HEK293 (cell line): Measurements from ENCODE around the gene ARHGAP10.

Experiments used
- BCL11B ChIP-seq: fragments of 450-650 bp; formaldehyde crosslinking; IDR thresholded peaks from 2 replicates; pipeline ENCODE4 v1.5.1; 2016; ENCODE audit warnings: low read depth, missing biosample characterization, missing genetic modification characterization
- BCL6B ChIP-seq: fragments of 450-650 bp; formaldehyde crosslinking; IDR thresholded peaks from 2 replicates; pipeline ENCODE4 v1.5.1; 2017; ENCODE audit warnings: missing biosample characterization, missing genetic modification characterization
- GLI2 ChIP-seq: fragments of 450-650 bp; formaldehyde crosslinking; IDR thresholded peaks from 2 replicates; pipeline ENCODE4; 2017; ENCODE audit warnings: missing biosample characterization, missing genetic modification characterization, low read depth, borderline replicate concordance
- IKZF3 ChIP-seq: fragments of 450-650 bp; IDR thresholded peaks from 2 replicates; pipeline ENCODE4 v1.5.0; 2018; ENCODE audit warnings: missing biosample characterization, mild to moderate bottlenecking, missing genetic modification characterization, moderate library complexity
- KLF8 ChIP-seq: fragments of 450-650 bp; formaldehyde crosslinking; IDR thresholded peaks from 2 replicates; pipeline ENCODE4 v1.5.1; 2016; ENCODE audit warnings: missing biosample characterization, missing genetic modification characterization
- KLF9 ChIP-seq: fragments of 450-650 bp; formaldehyde crosslinking; IDR thresholded peaks from 2 replicates; pipeline ENCODE4 v1.5.1; 2016; ENCODE audit warnings: missing biosample characterization, missing genetic modification characterization, low read depth
- RBAK ChIP-seq: fragments of 450-650 bp; formaldehyde crosslinking; IDR thresholded peaks from 2 replicates; pipeline ENCODE4 v1.5.1; 2016; ENCODE audit warnings: missing biosample characterization, missing genetic modification characterization
- SALL2 ChIP-seq: fragments of 450-650 bp; formaldehyde crosslinking; IDR thresholded peaks from 2 replicates; pipeline ENCODE4 v1.5.0; 2017; ENCODE audit warnings: missing biosample characterization, mild to moderate bottlenecking, missing genetic modification characterization, borderline replicate concordance
- SCRT1 ChIP-seq: fragments of 450-650 bp; formaldehyde crosslinking; IDR thresholded peaks from 2 replicates; pipeline ENCODE4 v1.5.1; 2016; ENCODE audit warnings: missing biosample characterization, missing genetic modification characterization, borderline replicate concordance
- ZBTB21 ChIP-seq: fragments of 450-650 bp; formaldehyde crosslinking; IDR thresholded peaks from 2 replicates; pipeline ENCODE4 v1.5.1; 2017; ENCODE audit warnings: missing biosample characterization, missing genetic modification characterization
- ZBTB26 ChIP-seq: fragments of 450-650 bp; formaldehyde crosslinking; optimal IDR thresholded peaks from 2 replicates; pipeline ENCODE3; 2016; ENCODE audit warnings: missing biosample characterization, mild to moderate bottlenecking, missing genetic modification characterization
- ZBTB7A ChIP-seq: fragments of 450-650 bp; formaldehyde crosslinking; IDR thresholded peaks from 2 replicates; pipeline ENCODE4 v1.5.1; 2016; ENCODE audit warnings: low read depth, missing biosample characterization, missing genetic modification characterization
- ZNF112 ChIP-seq: fragments of 450-650 bp; formaldehyde crosslinking; IDR thresholded peaks from 2 replicates; pipeline ENCODE4 v1.5.0; 2017; ENCODE audit warnings: missing biosample characterization, missing genetic modification characterization
- ZNF132 ChIP-seq: fragments of 450-650 bp; formaldehyde crosslinking; IDR thresholded peaks from 2 replicates; pipeline ENCODE4 v1.5.1; 2017; ENCODE audit warnings: missing biosample characterization, missing genetic modification characterization, borderline replicate concordance
- ZNF174 ChIP-seq: fragments of 450-650 bp; formaldehyde crosslinking; IDR thresholded peaks from 2 replicates; pipeline ENCODE4 v1.5.0; 2017; ENCODE audit warnings: missing biosample characterization, mild to moderate bottlenecking, missing genetic modification characterization
- ZNF211 ChIP-seq: fragments of 450-650 bp; formaldehyde crosslinking; IDR thresholded peaks from 2 replicates; pipeline ENCODE4 v1.5.1; 2016; ENCODE audit warnings: low read depth, missing biosample characterization, missing genetic modification characterization
- ZNF24 ChIP-seq: fragments of 450-650 bp; formaldehyde crosslinking; IDR thresholded peaks from 2 replicates; pipeline ENCODE4 v1.5.1; 2016; ENCODE audit warnings: missing biosample characterization, missing genetic modification characterization
- ZNF266 ChIP-seq: fragments of 450-650 bp; formaldehyde crosslinking; IDR thresholded peaks from 2 replicates; pipeline ENCODE4 v1.5.1; 2016; ENCODE audit warnings: missing biosample characterization, missing genetic modification characterization, low read depth
- ZNF292 ChIP-seq: fragments of 450-650 bp; formaldehyde crosslinking; IDR thresholded peaks from 2 replicates; pipeline ENCODE4 v1.5.1; 2016; ENCODE audit warnings: low read depth, missing biosample characterization, missing genetic modification characterization, borderline replicate concordance
- ZNF311 ChIP-seq: fragments of 450-650 bp; formaldehyde crosslinking; IDR thresholded peaks from 2 replicates; pipeline ENCODE4 v1.5.1; 2017; ENCODE audit warnings: missing biosample characterization, missing genetic modification characterization, borderline replicate concordance
- ZNF398 ChIP-seq: fragments of 450-650 bp; formaldehyde crosslinking; IDR thresholded peaks from 2 replicates; pipeline ENCODE4 v1.5.1; 2017; ENCODE audit warnings: missing biosample characterization, missing genetic modification characterization
- ZNF48 ChIP-seq: fragments of 450-650 bp; formaldehyde crosslinking; IDR thresholded peaks from 2 replicates; pipeline ENCODE4 v1.5.1; 2016; ENCODE audit warnings: missing biosample characterization, missing genetic modification characterization
- ZNF558 ChIP-seq: fragments of 450-650 bp; formaldehyde crosslinking; IDR thresholded peaks from 2 replicates; pipeline ENCODE4 v1.5.1; 2016; ENCODE audit warnings: missing biosample characterization, missing genetic modification characterization
- ZNF571 ChIP-seq: fragments of 450-650 bp; formaldehyde crosslinking; IDR thresholded peaks from 2 replicates; pipeline ENCODE4 v1.5.0; 2017; ENCODE audit warnings: missing biosample characterization, missing genetic modification characterization
- ZNF600 ChIP-seq: fragments of 450-650 bp; formaldehyde crosslinking; IDR thresholded peaks from 2 replicates; pipeline ENCODE4 v1.5.1; 2016; ENCODE audit warnings: missing biosample characterization, missing genetic modification characterization
- ZNF610 ChIP-seq: fragments of 450-650 bp; formaldehyde crosslinking; IDR thresholded peaks from 2 replicates; pipeline ENCODE4 v1.5.1; 2016; ENCODE audit warnings: missing biosample characterization, missing genetic modification characterization, borderline replicate concordance
- ZNF624 ChIP-seq: fragments of 450-650 bp; formaldehyde crosslinking; IDR thresholded peaks from 2 replicates; pipeline ENCODE4 v1.5.1; 2017; ENCODE audit warnings: missing biosample characterization, missing genetic modification characterization
- ZNF626 ChIP-seq: fragments of 450-650 bp; sonication (Bioruptor Pico); formaldehyde crosslinking; IDR thresholded peaks from 2 replicates; pipeline ENCODE4 v1.5.1; 2018; ENCODE audit warnings: missing biosample characterization, missing genetic modification characterization, inconsistent platforms
- ZNF629 ChIP-seq: fragments of 450-650 bp; formaldehyde crosslinking; IDR thresholded peaks from 2 replicates; pipeline ENCODE4 v1.5.1; 2017; ENCODE audit warnings: missing biosample characterization, missing genetic modification characterization
- ZNF660 ChIP-seq: fragments of 450-650 bp; IDR thresholded peaks from 2 replicates; pipeline ENCODE4 v1.5.1; 2018; ENCODE audit warnings: missing biosample characterization, mild to moderate bottlenecking, missing genetic modification characterization
- ZNF747 ChIP-seq: fragments of 450-650 bp; formaldehyde crosslinking; IDR thresholded peaks from 2 replicates; pipeline ENCODE4 v1.5.1; 2016; ENCODE audit warnings: missing biosample characterization, missing genetic modification characterization
- TF ChIP-seq, protein P1 (sequence below): fragments of 450-650 bp; formaldehyde crosslinking; IDR thresholded peaks from 2 replicates; pipeline ENCODE4 v1.5.1; 2016; ENCODE audit warnings: missing biosample characterization, missing genetic modification characterization
- TF ChIP-seq, protein P2 (sequence below): fragments of 450-650 bp; formaldehyde crosslinking; IDR thresholded peaks from 2 replicates; pipeline ENCODE4 v1.5.1; 2016; ENCODE audit warnings: missing biosample characterization, missing genetic modification characterization, low read depth
- TF ChIP-seq, protein P3 (sequence below): sonication (generic); formaldehyde crosslinking; IDR thresholded peaks from 2 replicates; pipeline ENCODE4 v1.8.1; 2022; ENCODE audit warnings: mild to moderate bottlenecking, moderate library complexity, missing genetic modification reagents

ARHGAP10 gene

GRCh38 chr4:147768113-147768512 lies 36.2 kb downstream of the ARHGAP10 start (continued):
- no peak for TF ChIP-seq ZNF132 (tag by site-specific recombination)
- TF ChIP-seq ZNF112 (tag by site-specific recombination), result no peak
- TF ChIP-seq BCL6B, result peak; percentile 61; the same call in 1 of the 2 replicates
- TF ChIP-seq SALL2, result no peak
- TF ChIP-seq ZNF571, result no peak
- TF ChIP-seq ZNF624, result no peak
- TF ChIP-seq ZNF311, result no peak
- no peak for TF ChIP-seq ZNF48 (tag by site-specific recombination)
- peak; percentile 43; the same call in 1 of the 2 replicates for TF ChIP-seq ZNF558 (tag by site-specific recombination)
- TF ChIP-seq, protein P1, sequence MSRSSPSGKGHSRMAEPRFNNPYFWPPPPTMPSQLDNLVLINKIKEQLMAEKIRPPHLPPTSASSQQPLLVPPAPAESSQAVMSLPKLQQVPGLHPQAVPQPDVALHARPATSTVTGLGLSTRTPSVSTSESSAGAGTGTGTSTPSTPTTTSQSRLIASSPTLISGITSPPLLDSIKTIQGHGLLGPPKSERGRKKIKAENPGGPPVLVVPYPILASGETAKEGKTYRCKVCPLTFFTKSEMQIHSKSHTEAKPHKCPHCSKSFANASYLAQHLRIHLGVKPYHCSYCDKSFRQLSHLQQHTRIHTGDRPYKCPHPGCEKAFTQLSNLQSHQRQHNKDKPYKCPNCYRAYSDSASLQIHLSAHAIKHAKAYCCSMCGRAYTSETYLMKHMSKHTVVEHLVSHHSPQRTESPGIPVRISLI (tag by site-specific recombination), result no peak
- peak; percentile 92 for TF ChIP-seq ZNF629 (tag by site-specific recombination)
- TF ChIP-seq, protein P2, sequence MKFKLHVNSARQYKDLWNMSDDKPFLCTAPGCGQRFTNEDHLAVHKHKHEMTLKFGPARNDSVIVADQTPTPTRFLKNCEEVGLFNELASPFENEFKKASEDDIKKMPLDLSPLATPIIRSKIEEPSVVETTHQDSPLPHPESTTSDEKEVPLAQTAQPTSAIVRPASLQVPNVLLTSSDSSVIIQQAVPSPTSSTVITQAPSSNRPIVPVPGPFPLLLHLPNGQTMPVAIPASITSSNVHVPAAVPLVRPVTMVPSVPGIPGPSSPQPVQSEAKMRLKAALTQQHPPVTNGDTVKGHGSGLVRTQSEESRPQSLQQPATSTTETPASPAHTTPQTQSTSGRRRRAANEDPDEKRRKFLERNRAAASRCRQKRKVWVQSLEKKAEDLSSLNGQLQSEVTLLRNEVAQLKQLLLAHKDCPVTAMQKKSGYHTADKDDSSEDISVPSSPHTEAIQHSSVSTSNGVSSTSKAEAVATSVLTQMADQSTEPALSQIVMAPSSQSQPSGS (tag by site-specific recombination), result peak; percentile 64; the same call in 1 of the 2 replicates
- TF ChIP-seq, protein P3, sequence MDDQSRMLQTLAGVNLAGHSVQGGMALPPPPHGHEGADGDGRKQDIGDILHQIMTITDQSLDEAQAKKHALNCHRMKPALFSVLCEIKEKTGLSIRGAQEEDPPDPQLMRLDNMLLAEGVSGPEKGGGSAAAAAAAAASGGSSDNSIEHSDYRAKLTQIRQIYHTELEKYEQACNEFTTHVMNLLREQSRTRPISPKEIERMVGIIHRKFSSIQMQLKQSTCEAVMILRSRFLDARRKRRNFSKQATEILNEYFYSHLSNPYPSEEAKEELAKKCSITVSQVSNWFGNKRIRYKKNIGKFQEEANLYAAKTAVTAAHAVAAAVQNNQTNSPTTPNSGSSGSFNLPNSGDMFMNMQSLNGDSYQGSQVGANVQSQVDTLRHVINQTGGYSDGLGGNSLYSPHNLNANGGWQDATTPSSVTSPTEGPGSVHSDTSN, result no peak
- TF ChIP-seq ZNF266, result no peak
- TF ChIP-seq ZBTB26 (tag by site-specific recombination), result no peak
- peak; percentile 77; the same call in 1 of the 2 replicates for TF ChIP-seq ZNF610
- peak; percentile 97 for TF ChIP-seq IKZF3 (tag by site-specific recombination)
- TF ChIP-seq ZNF211 (tag by site-specific recombination), result no peak
- 0 out of 2 replicates have a peak, but pooled peaks have one; percentile 53 for TF ChIP-seq SCRT1
- TF ChIP-seq ZNF292 (tag by site-specific recombination), result no peak
- no peak for TF ChIP-seq ZBTB21 (tag by site-specific recombination)
- TF ChIP-seq KLF9 (tag by site-specific recombination), result 0 out of 2 replicates have a peak, but pooled peaks have one; percentile 28
- TF ChIP-seq ZNF174 (tag by site-specific recombination), result no peak
- peak; percentile 97 for TF ChIP-seq GLI2 (tag by site-specific recombination)
- TF ChIP-seq BCL11B (tag by site-specific recombination), result peak; percentile 95
- TF ChIP-seq ZNF398 (tag by site-specific recombination), result no peak; the same call in 1 of the 2 replicates
- TF ChIP-seq ZNF24 (tag by site-specific recombination), result peak; percentile 90
- TF ChIP-seq RBAK (tag by site-specific recombination), result no peak
- TF ChIP-seq ZNF600 (tag by site-specific recombination), result no peak
- no peak for TF ChIP-seq ZBTB7A (tag by site-specific recombination)
- TF ChIP-seq KLF8 (tag by site-specific recombination), result peak; percentile 61
- 0 out of 2 replicates have a peak, but pooled peaks have one; percentile 33 for TF ChIP-seq ZNF660 (tag by site-specific recombination)
- TF ChIP-seq ZNF747, result no peak
- no peak for TF ChIP-seq ZNF626 (tag by site-specific recombination)
